ENCODE results near the gene MAPK7. TPM values are rescaled to one million over a fixed set of nuclear protein-coding genes. Genes with fewer than 3 reads are reported as not detected.

MAPK7 gene
- polyA plus RNA-seq, 4 donors, result 18.4 to 19.9 (median 18.8) TPM

- H3K4me1 ChIP-seq (ENCODE audit: control insufficient read depth in 3 of 3, insufficient read depth in 2 of 3, low read depth in 1 of 3, low read length in 2 of 3), result peaks cover 0 to 2% (median 0%) of the 10 kb centered on the region in 3 donors
- H3K27ac ChIP-seq (ENCODE audit: low read depth in 1 of 3, low read length in 2 of 3), result no peak overlapping the region
- FAIRE-seq, result no peak
- 78 to 95% (median 92%) methylated on average over 4 of the region's 4 CpGs for WGBS, 3 donors
- H3K36me3 ChIP-seq (ENCODE audit: control insufficient read depth in 3 of 3, insufficient read depth in 2 of 3, low read depth in 1 of 3, low read length in 3 of 3), result no peaks in the 10 kb centered on the region
- no peak for DNase-seq
- no peak overlapping the region for H3K4me3 ChIP-seq (ENCODE audit: low read depth in 1 of 3, low read length in 3 of 3)
- H3K27me3 ChIP-seq (ENCODE audit: control insufficient read depth in 3 of 3, insufficient read depth in 3 of 3, low read length in 3 of 3), result no peaks in the 10 kb centered on the region
- peaks cover 0 to 6% of the 10 kb centered on the region in 2 donors for H3K9me3 ChIP-seq (ENCODE audit: control insufficient read depth in 2 of 2, insufficient read depth in 1 of 2, low read depth in 1 of 2, low read length in 1 of 2)
These were observed 10.1 kb upstream of the MAPK7 start for GRCh38 chr17:19368229-19368628.

GRCh38 chr17:19369107-19369778, 9.1 kb upstream of the MAPK7 start:
- FAIRE-seq, result no peak
- H3K27me3 ChIP-seq (ENCODE audit: control insufficient read depth in 3 of 3, insufficient read depth in 3 of 3, low read length in 3 of 3), result no peaks in the 10 kb centered on the region
- no peak overlapping the region for H3K4me3 ChIP-seq (ENCODE audit: low read depth in 1 of 3, low read length in 3 of 3)
- peak in 1 of 2 donors; percentile 93 for DNase-seq
- WGBS, 3 donors, result 71 to 82% (median 74%) methylated on average over 16 of the region's 16 CpGs
- peaks cover 0 to 6% of the 10 kb centered on the region in 2 donors for H3K9me3 ChIP-seq (ENCODE audit: control insufficient read depth in 2 of 2, insufficient read depth in 1 of 2, low read depth in 1 of 2, low read length in 1 of 2)
- H3K36me3 ChIP-seq (ENCODE audit: control insufficient read depth in 3 of 3, insufficient read depth in 2 of 3, low read depth in 1 of 3, low read length in 3 of 3), result no peaks in the 10 kb centered on the region
- peak overlapping the region in 1 of 3 donors; percentile 27 for H3K27ac ChIP-seq (ENCODE audit: low read depth in 1 of 3, low read length in 2 of 3)
- no peaks in the 10 kb centered on the region for H3K4me1 ChIP-seq (ENCODE audit: control insufficient read depth in 3 of 3, insufficient read depth in 2 of 3, low read depth in 1 of 3, low read length in 2 of 3)

- Histone ChIP-seq H3K27me3 (ENCODE audit: control insufficient read depth in 3 of 3, insufficient read depth in 3 of 3, low read length in 3 of 3) (no peaks in the 10 kb centered on the region), H3K4me1 (ENCODE audit: control insufficient read depth in 3 of 3, insufficient read depth in 2 of 3, low read depth in 1 of 3, low read length in 2 of 3) (no peaks in the 10 kb centered on the region), H3K36me3 (ENCODE audit: control insufficient read depth in 3 of 3, insufficient read depth in 2 of 3, low read depth in 1 of 3, low read length in 3 of 3) (no peaks in the 10 kb centered on the region), H3K4me3 (ENCODE audit: low read depth in 1 of 3, low read length in 3 of 3) (no peak overlapping the region), H3K27ac (ENCODE audit: low read depth in 1 of 3, low read length in 2 of 3) (peak overlapping the region in 1 of 3 donors; percentile 30), H3K9me3 (ENCODE audit: control insufficient read depth in 2 of 2, insufficient read depth in 1 of 2, low read depth in 1 of 2, low read length in 1 of 2) (peaks cover 0 to 6% of the 10 kb centered on the region in 2 donors)
- FAIRE-seq (no peak), DNase-seq (no peak)
- WGBS, 3 donors, result 66 to 85% (median 75%) methylated on average over 12 of the region's 12 CpGs
These were observed 8.3 kb upstream of the MAPK7 start for GRCh38 chr17:19369846-19370492.

GRCh38 chr17:19370493-19370960, 7.8 kb upstream of the MAPK7 start:
- Histone ChIP-seq H3K4me1 (ENCODE audit: control insufficient read depth in 3 of 3, insufficient read depth in 2 of 3, low read depth in 1 of 3, low read length in 2 of 3) (no peaks in the 10 kb centered on the region), H3K4me3 (ENCODE audit: low read depth in 1 of 3, low read length in 3 of 3) (no peak overlapping the region), H3K27me3 (ENCODE audit: control insufficient read depth in 3 of 3, insufficient read depth in 3 of 3, low read length in 3 of 3) (no peaks in the 10 kb centered on the region), H3K9me3 (ENCODE audit: control insufficient read depth in 2 of 2, insufficient read depth in 1 of 2, low read depth in 1 of 2, low read length in 1 of 2) (peaks cover 0 to 6% of the 10 kb centered on the region in 2 donors), H3K27ac (ENCODE audit: low read depth in 1 of 3, low read length in 2 of 3) (peak overlapping the region in 1 of 3 donors; percentile 30), H3K36me3 (ENCODE audit: control insufficient read depth in 3 of 3, insufficient read depth in 2 of 3, low read depth in 1 of 3, low read length in 3 of 3) (no peaks in the 10 kb centered on the region)
- FAIRE-seq, result no peak
- DNase-seq, result no peak
- 64 to 78% (median 75%) methylated on average over 7 of the region's 7 CpGs for WGBS, 3 donors

- Histone ChIP-seq H3K9me3 (ENCODE audit: control insufficient read depth in 2 of 2, insufficient read depth in 1 of 2, low read depth in 1 of 2, low read length in 1 of 2) (peaks cover 0 to 6% of the 10 kb centered on the region in 2 donors), H3K27ac (ENCODE audit: low read depth in 1 of 3, low read length in 2 of 3) (no peak overlapping the region), H3K4me3 (ENCODE audit: low read depth in 1 of 3, low read length in 3 of 3) (no peak overlapping the region), H3K36me3 (ENCODE audit: control insufficient read depth in 3 of 3, insufficient read depth in 2 of 3, low read depth in 1 of 3, low read length in 3 of 3) (no peaks in the 10 kb centered on the region), H3K27me3 (ENCODE audit: control insufficient read depth in 3 of 3, insufficient read depth in 3 of 3, low read length in 3 of 3) (no peaks in the 10 kb centered on the region), H3K4me1 (ENCODE audit: control insufficient read depth in 3 of 3, insufficient read depth in 2 of 3, low read depth in 1 of 3, low read length in 2 of 3) (no peaks in the 10 kb centered on the region)
- DNase-seq, result no peak
- no peak for FAIRE-seq
- 77 to 84% (median 84%) methylated on average over 7 of the region's 7 CpGs for WGBS, 3 donors
These were observed 6.9 kb upstream of the MAPK7 start for GRCh38 chr17:19371259-19372010.

- no peak overlapping the region for H3K27ac ChIP-seq (ENCODE audit: low read depth in 1 of 3, low read length in 2 of 3)
- no peaks in the 10 kb centered on the region for H3K27me3 ChIP-seq (ENCODE audit: control insufficient read depth in 3 of 3, insufficient read depth in 3 of 3, low read length in 3 of 3)
- H3K4me1 ChIP-seq (ENCODE audit: control insufficient read depth in 3 of 3, insufficient read depth in 2 of 3, low read depth in 1 of 3, low read length in 2 of 3), result peaks cover 0 to 5% (median 3%) of the 10 kb centered on the region in 3 donors
- H3K4me3 ChIP-seq (ENCODE audit: low read depth in 1 of 3, low read length in 3 of 3), result no peak overlapping the region
- H3K36me3 ChIP-seq (ENCODE audit: control insufficient read depth in 3 of 3, insufficient read depth in 2 of 3, low read depth in 1 of 3, low read length in 3 of 3), result no peaks in the 10 kb centered on the region
- H3K9me3 ChIP-seq (ENCODE audit: control insufficient read depth in 2 of 2, insufficient read depth in 1 of 2, low read depth in 1 of 2, low read length in 1 of 2), result peaks cover 0 to 6% of the 10 kb centered on the region in 2 donors
- 85 to 86% (median 86%) methylated on average over 9 of the region's 9 CpGs for WGBS, 3 donors
- DNase-seq, result no peak
- no peak for FAIRE-seq
These were observed 6.3 kb upstream of the MAPK7 start for GRCh38 chr17:19372011-19372370.

- H3K4me3 ChIP-seq (ENCODE audit: low read depth in 1 of 3, low read length in 3 of 3), result no peak overlapping the region
- peaks cover 0 to 7% (median 3%) of the 10 kb centered on the region in 3 donors for H3K4me1 ChIP-seq (ENCODE audit: control insufficient read depth in 3 of 3, insufficient read depth in 2 of 3, low read depth in 1 of 3, low read length in 2 of 3)
- WGBS, 3 donors, result 78 to 84% (median 83%) methylated on average over 12 of the region's 12 CpGs
- DNase-seq, result no peak
- peaks cover 0 to 6% of the 10 kb centered on the region in 2 donors for H3K9me3 ChIP-seq (ENCODE audit: control insufficient read depth in 2 of 2, insufficient read depth in 1 of 2, low read depth in 1 of 2, low read length in 1 of 2)
- FAIRE-seq, result no peak
- no peak overlapping the region for H3K27ac ChIP-seq (ENCODE audit: low read depth in 1 of 3, low read length in 2 of 3)
- H3K36me3 ChIP-seq (ENCODE audit: control insufficient read depth in 3 of 3, insufficient read depth in 2 of 3, low read depth in 1 of 3, low read length in 3 of 3), result no peaks in the 10 kb centered on the region
- H3K27me3 ChIP-seq (ENCODE audit: control insufficient read depth in 3 of 3, insufficient read depth in 3 of 3, low read length in 3 of 3), result no peaks in the 10 kb centered on the region
These were observed 5.9 kb upstream of the MAPK7 start for GRCh38 chr17:19372439-19372838.

- no peaks in the 10 kb centered on the region for H3K27me3 ChIP-seq (ENCODE audit: control insufficient read depth in 3 of 3, insufficient read depth in 3 of 3, low read length in 3 of 3)
- no peaks in the 10 kb centered on the region for H3K36me3 ChIP-seq (ENCODE audit: control insufficient read depth in 3 of 3, insufficient read depth in 2 of 3, low read depth in 1 of 3, low read length in 3 of 3)
- H3K9me3 ChIP-seq (ENCODE audit: control insufficient read depth in 2 of 2, insufficient read depth in 1 of 2, low read depth in 1 of 2, low read length in 1 of 2), result peaks cover 0 to 6% of the 10 kb centered on the region in 2 donors
- H3K4me1 ChIP-seq (ENCODE audit: control insufficient read depth in 3 of 3, insufficient read depth in 2 of 3, low read depth in 1 of 3, low read length in 2 of 3), result peaks cover 0 to 7% (median 3%) of the 10 kb centered on the region in 3 donors
- no peak for FAIRE-seq
- H3K4me3 ChIP-seq (ENCODE audit: low read depth in 1 of 3, low read length in 3 of 3), result no peak overlapping the region
- no peak for DNase-seq
- 83 to 86% (median 84%) methylated on average over 8 of the region's 8 CpGs for WGBS, 3 donors
- no peak overlapping the region for H3K27ac ChIP-seq (ENCODE audit: low read depth in 1 of 3, low read length in 2 of 3)
These were observed 5.3 kb upstream of the MAPK7 start for GRCh38 chr17:19372866-19373504.

All from small intestine (tissue), 7 donors.